ENCODE results near the gene DIAPH2.

DIAPH2 gene

DNA sequence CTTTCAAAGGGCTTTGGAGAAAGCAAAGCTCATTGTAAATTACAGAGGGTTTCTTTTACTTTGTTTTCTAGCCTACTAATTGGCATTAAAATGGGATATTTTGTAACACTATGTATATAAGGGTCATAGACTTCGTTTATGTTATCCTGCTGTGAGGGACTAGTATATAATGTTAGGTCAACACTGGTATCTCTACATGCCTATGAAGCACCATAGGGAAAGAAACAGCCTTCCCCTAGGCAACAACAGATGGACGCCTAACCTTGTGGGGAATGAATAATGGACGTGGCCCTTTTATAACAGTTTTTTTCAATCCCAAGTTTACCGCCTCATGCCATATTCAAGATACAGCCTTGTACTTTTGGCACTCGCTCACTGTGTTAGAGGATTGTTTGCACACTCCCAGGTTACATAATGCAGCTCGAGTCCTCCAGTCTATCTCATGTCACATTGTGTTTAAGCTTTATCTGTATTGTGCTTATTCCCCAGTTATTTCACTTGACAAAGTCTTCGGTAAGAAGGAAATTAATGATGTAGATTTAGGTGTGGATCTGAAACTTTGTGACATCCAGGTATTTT lies 910.1 kb downstream of the DIAPH2 start:
- Histone ChIP-seq H4K20me1 (ENCODE audit: insufficient read depth, low read length, poor library complexity, severe bottlenecking) (no peaks in the 10 kb centered on the region), H3K4me3 (ENCODE audit: low read length, poor library complexity, severe bottlenecking) (no peak overlapping the region), H3F3A (ENCODE audit: low read depth) (no peaks in the 10 kb centered on the region), H3K9ac (ENCODE audit: low read depth, low read length, poor library complexity, severe bottlenecking) (no peak overlapping the region), H3K9me2 (replicated peaks; ENCODE audit: low read depth, low read length) (no peaks in the 10 kb centered on the region), H3K4me1 (ENCODE audit: insufficient read depth, low read length, poor library complexity, severe bottlenecking) (no peaks in the 10 kb centered on the region), H3K36me3 (ENCODE audit: insufficient read depth, low read length) (no peaks in the 10 kb centered on the region), H3K27me3 (ENCODE audit: insufficient read depth, low read length, poor library complexity, severe bottlenecking) (no peaks in the 10 kb centered on the region), H3K4me2 (ENCODE audit: low read depth, low read length, poor library complexity, severe bottlenecking) (no peak overlapping the region), H3K9me3 (ENCODE audit: insufficient read depth, low read depth, low read length) (no peaks in the 10 kb centered on the region), H3K79me2 (ENCODE audit: insufficient read depth, low read length) (no peaks in the 10 kb centered on the region), H2AFZ (ENCODE audit: low read length) (no peak overlapping the region)
- TF ChIP-seq, protein P1, sequence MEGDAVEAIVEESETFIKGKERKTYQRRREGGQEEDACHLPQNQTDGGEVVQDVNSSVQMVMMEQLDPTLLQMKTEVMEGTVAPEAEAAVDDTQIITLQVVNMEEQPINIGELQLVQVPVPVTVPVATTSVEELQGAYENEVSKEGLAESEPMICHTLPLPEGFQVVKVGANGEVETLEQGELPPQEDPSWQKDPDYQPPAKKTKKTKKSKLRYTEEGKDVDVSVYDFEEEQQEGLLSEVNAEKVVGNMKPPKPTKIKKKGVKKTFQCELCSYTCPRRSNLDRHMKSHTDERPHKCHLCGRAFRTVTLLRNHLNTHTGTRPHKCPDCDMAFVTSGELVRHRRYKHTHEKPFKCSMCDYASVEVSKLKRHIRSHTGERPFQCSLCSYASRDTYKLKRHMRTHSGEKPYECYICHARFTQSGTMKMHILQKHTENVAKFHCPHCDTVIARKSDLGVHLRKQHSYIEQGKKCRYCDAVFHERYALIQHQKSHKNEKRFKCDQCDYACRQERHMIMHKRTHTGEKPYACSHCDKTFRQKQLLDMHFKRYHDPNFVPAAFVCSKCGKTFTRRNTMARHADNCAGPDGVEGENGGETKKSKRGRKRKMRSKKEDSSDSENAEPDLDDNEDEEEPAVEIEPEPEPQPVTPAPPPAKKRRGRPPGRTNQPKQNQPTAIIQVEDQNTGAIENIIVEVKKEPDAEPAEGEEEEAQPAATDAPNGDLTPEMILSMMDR (conservative IDR thresholded peaks at IDR 0.05; ENCODE audit: low read length) = no peak
- TF ChIP-seq EZH2phosphoT487 (IDR thresholded peaks at IDR 0.05; ENCODE audit: borderline replicate concordance) = no peak

DNA sequence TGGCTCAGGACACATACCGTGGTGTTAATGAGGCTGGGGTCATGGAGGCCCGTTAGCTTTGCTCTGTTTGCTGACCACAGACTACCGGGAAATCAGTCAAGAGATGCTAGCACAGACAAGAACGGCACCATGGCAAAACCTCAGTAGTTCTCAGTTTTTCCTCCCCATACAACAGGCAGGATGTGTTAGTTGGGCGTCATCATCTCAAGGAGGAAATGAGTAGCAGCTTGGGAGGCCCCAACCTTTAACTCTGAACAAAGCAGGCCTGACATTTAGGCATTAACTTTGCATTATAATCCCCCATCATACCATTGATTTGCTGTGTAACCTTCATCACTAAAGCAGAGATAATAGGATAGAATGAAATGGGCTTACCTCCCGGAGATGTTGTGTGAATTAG lies 913.3 kb downstream of the DIAPH2 start:
- no peaks in the 10 kb centered on the region for H3K9me3 ChIP-seq (ENCODE audit: insufficient read depth, low read depth, low read length)
- no peaks in the 10 kb centered on the region for H3K4me1 ChIP-seq (ENCODE audit: insufficient read depth, low read length, poor library complexity, severe bottlenecking)
- H3K9me2 ChIP-seq (replicated peaks; ENCODE audit: low read depth, low read length) = no peaks in the 10 kb centered on the region
- H2AFZ ChIP-seq (ENCODE audit: low read length) = no peak overlapping the region
- no peak overlapping the region for H3K4me2 ChIP-seq (ENCODE audit: low read depth, low read length, poor library complexity, severe bottlenecking)
- no peak overlapping the region for H3K9ac ChIP-seq (ENCODE audit: low read depth, low read length, poor library complexity, severe bottlenecking)
- H4K20me1 ChIP-seq (ENCODE audit: insufficient read depth, low read length, poor library complexity, severe bottlenecking) = no peaks in the 10 kb centered on the region
- H3K4me3 ChIP-seq (ENCODE audit: low read length, poor library complexity, severe bottlenecking) = no peak overlapping the region
- no peaks in the 10 kb centered on the region for H3K27me3 ChIP-seq (ENCODE audit: insufficient read depth, low read length, poor library complexity, severe bottlenecking)
- TF ChIP-seq EZH2phosphoT487 (IDR thresholded peaks at IDR 0.05; ENCODE audit: borderline replicate concordance) = no peak
- TF ChIP-seq, protein P1 (conservative IDR thresholded peaks at IDR 0.05; ENCODE audit: low read length) = no peak
- no peaks in the 10 kb centered on the region for H3F3A ChIP-seq (ENCODE audit: low read depth)
- H3K36me3 ChIP-seq (ENCODE audit: insufficient read depth, low read length) = no peaks in the 10 kb centered on the region
- no peaks in the 10 kb centered on the region for H3K79me2 ChIP-seq (ENCODE audit: insufficient read depth, low read length)

DNA sequence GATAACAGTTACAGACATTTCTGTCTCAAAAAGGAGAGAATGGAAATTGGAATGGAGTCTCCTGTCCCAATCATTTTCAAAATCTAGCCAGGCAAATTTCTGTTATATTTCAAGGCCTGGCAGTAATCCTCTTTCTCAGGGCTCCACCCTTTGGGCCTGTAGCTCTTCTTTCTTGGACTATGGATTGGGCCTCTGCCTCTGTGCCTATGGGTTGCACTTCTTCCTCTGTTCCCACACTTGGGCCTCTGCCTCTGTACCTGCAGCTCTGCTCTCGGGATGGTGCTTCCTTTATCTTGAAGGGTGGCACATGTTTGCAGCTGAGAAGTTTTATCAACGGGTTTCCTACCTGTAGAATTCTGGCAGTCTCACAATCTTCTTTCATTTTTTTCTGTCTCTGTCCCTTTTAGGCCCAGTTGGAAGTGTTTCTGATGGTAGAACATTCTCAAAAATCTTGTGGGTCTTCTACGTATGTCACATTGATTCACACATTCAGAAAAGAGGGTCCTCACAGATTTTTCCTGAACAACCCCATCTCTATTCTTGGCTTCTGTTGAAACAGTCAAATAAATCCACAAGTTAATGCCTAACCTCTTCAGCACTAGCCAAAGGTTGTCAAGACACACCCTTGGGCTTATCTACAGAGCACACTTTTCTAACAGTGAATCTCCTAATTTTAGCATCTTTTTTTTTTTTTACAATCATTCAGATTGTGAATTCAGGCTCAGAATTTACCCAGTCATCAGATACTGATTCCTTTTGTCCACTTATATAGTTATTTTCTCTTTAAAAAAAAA lies 918.0 kb downstream of the DIAPH2 start:
- no peak overlapping the region for H3K4me3 ChIP-seq (ENCODE audit: low read length, poor library complexity, severe bottlenecking)
- H3F3A ChIP-seq (ENCODE audit: low read depth) = no peaks in the 10 kb centered on the region
- no peaks in the 10 kb centered on the region for H3K9me2 ChIP-seq (replicated peaks; ENCODE audit: low read depth, low read length)
- H3K79me2 ChIP-seq (ENCODE audit: insufficient read depth, low read length) = no peaks in the 10 kb centered on the region
- H3K4me1 ChIP-seq (ENCODE audit: insufficient read depth, low read length, poor library complexity, severe bottlenecking) = no peaks in the 10 kb centered on the region
- H4K20me1 ChIP-seq (ENCODE audit: insufficient read depth, low read length, poor library complexity, severe bottlenecking) = no peaks in the 10 kb centered on the region
- no peak overlapping the region for H3K9ac ChIP-seq (ENCODE audit: low read depth, low read length, poor library complexity, severe bottlenecking)
- H3K27me3 ChIP-seq (ENCODE audit: insufficient read depth, low read length, poor library complexity, severe bottlenecking) = no peaks in the 10 kb centered on the region
- H3K4me2 ChIP-seq (ENCODE audit: low read depth, low read length, poor library complexity, severe bottlenecking) = no peak overlapping the region
- H3K36me3 ChIP-seq (ENCODE audit: insufficient read depth, low read length) = no peaks in the 10 kb centered on the region
- H3K9me3 ChIP-seq (ENCODE audit: insufficient read depth, low read depth, low read length) = no peaks in the 10 kb centered on the region
- H2AFZ ChIP-seq (ENCODE audit: low read length) = no peak overlapping the region
- no peak for TF ChIP-seq EZH2phosphoT487 (IDR thresholded peaks at IDR 0.05; ENCODE audit: borderline replicate concordance)
- TF ChIP-seq, protein P1 (conservative IDR thresholded peaks at IDR 0.05; ENCODE audit: low read length) = no peak
